GM23338 (cell line): ENCODE results near the gene TGM2. TPM values are rescaled to one million over a fixed set of nuclear protein-coding genes. Genes with fewer than 3 reads are reported as not detected.

Source experiments
- ATAC-seq: fragments of 200-7000 bp; cut with Tn5 transposase; 3 replicates; pipeline ENCODE4 v1.9.1; 2020
- DNase-seq: peaks from one replicate; pipeline ENCODE4 v3.0.0-alpha.2; 2015; ENCODE audit warnings: low spot score
- H2AFZ ChIP-seq: fragments of 200-600 bp; sonication (generic); 2 replicates; pipeline ENCODE4 v1.8.0; 2016; ENCODE audit warnings: antibody characterized with exemption, mild to moderate bottlenecking, moderate library complexity
- H3F3A ChIP-seq: fragments of 200-600 bp; sonication (generic); replicated peaks from 2 replicates; pipeline ENCODE4 v1.8.0; 2017; ENCODE audit warnings: antibody characterized with exemption, mixed run types, low read depth
- H3K27ac ChIP-seq: fragments of 200-600 bp; sonication (generic); 2 replicates; pipeline ENCODE4 v1.6.1; 2016; ENCODE audit warnings: low read depth
- H3K27me3 ChIP-seq: fragments of 200-600 bp; sonication (generic); 2 replicates; pipeline ENCODE4 v1.8.0; 2016; ENCODE audit warnings: mild to moderate bottlenecking, mixed run types, moderate library complexity; ENCODE audit not compliant: insufficient read depth
- H3K36me3 ChIP-seq: fragments of 200-600 bp; sonication (generic); 2 replicates; pipeline ENCODE4 v1.8.0; 2016; ENCODE audit warnings: mild to moderate bottlenecking; ENCODE audit not compliant: insufficient read depth
- H3K4me1 ChIP-seq: fragments of 200-600 bp; sonication (generic); 2 replicates; pipeline ENCODE4 v1.8.0; 2016; ENCODE audit warnings: mild to moderate bottlenecking, moderate library complexity; ENCODE audit not compliant: insufficient read depth
- H3K4me2 ChIP-seq: fragments of 200-600 bp; sonication (generic); 2 replicates; pipeline ENCODE4 v1.7.1; 2017; ENCODE audit warnings: mixed run types
- H3K4me3 ChIP-seq: fragments of 200-600 bp; sonication (generic); 2 replicates; pipeline ENCODE4 v1.6.1; 2016; ENCODE audit warnings: mixed run types
- H3K79me2 ChIP-seq: fragments of 200-600 bp; sonication (generic); replicated peaks from 2 replicates; pipeline ENCODE4 v1.8.0; 2017; ENCODE audit warnings: mild to moderate bottlenecking; ENCODE audit not compliant: insufficient read depth
- H3K9me2 ChIP-seq: fragments of 200-600 bp; sonication (generic); 2 replicates; pipeline ENCODE4 v1.8.0; 2017; ENCODE audit not compliant: insufficient read depth
- H4K20me1 ChIP-seq: fragments of 200-600 bp; sonication (generic); replicated peaks from 2 replicates; pipeline ENCODE4 v1.8.0; 2017; ENCODE audit warnings: mild to moderate bottlenecking; ENCODE audit not compliant: insufficient read depth
- H3K27ac Mint-ChIP-seq: 2 replicates; pipeline ENCODE4 v1.8.0; 2020; ENCODE audit warnings: inconsistent platforms, mild to moderate bottlenecking, moderate library complexity, mixed read lengths
- H3K27me3 Mint-ChIP-seq: 3 replicates; pipeline ENCODE4 v1.8.0; 2022; ENCODE audit warnings: low read depth, mild to moderate bottlenecking, moderate library complexity, mixed read lengths, inconsistent platforms; ENCODE audit not compliant: insufficient read depth, poor library complexity
- H3K36me3 Mint-ChIP-seq: 3 replicates; pipeline ENCODE4 v1.8.0; 2021; ENCODE audit warnings: low read depth, mild to moderate bottlenecking, inconsistent platforms, moderate library complexity, mixed read lengths
- H3K4me1 Mint-ChIP-seq: 3 replicates; pipeline ENCODE4 v1.8.0; 2020; ENCODE audit warnings: mild to moderate bottlenecking, inconsistent platforms, mixed read lengths
- H3K4me3 Mint-ChIP-seq: 3 replicates; pipeline ENCODE4 v1.8.0; 2021; ENCODE audit warnings: moderate library complexity, mild to moderate bottlenecking, inconsistent platforms, mixed read lengths
- H3K9me3 Mint-ChIP-seq: 3 replicates; pipeline ENCODE4 v1.8.0; 2020; ENCODE audit warnings: moderate library complexity, mild to moderate bottlenecking, inconsistent platforms, mixed read lengths
- CREB1 ChIP-seq: fragments of 250-450 bp; sonication (Bioruptor Pico); IDR thresholded peaks from 2 replicates; pipeline ENCODE4 v1.5.0; 2020; ENCODE audit warnings: low read depth, mild to moderate bottlenecking, moderate library complexity
- EZH2 ChIP-seq: fragments of 200-600 bp; sonication (generic); IDR thresholded peaks from one replicate; pipeline ENCODE4 v1.8.0; 2017; ENCODE audit warnings: antibody characterized with exemption, mild to moderate bottlenecking, low read depth; ENCODE audit not compliant: unreplicated experiment
- EZH2phosphoT487 ChIP-seq: fragments of 200-600 bp; sonication (generic); IDR thresholded peaks from one replicate; pipeline ENCODE4 v1.8.1; 2018; ENCODE audit warnings: antibody characterized with exemption; ENCODE audit not compliant: unreplicated experiment
- JUNB ChIP-seq: IDR thresholded peaks from one replicate; pipeline ENCODE4 v1.6.1; 2016; ENCODE audit warnings: antibody characterized with exemption; ENCODE audit not compliant: unreplicated experiment
- NANOG ChIP-seq: IDR thresholded peaks from 2 replicates; pipeline ENCODE4 v1.6.1; 2016; ENCODE audit warnings: antibody characterized with exemption, borderline replicate concordance
- POLR2AphosphoS5 ChIP-seq: IDR thresholded peaks from 2 replicates; pipeline ENCODE4 v1.6.1; 2016; ENCODE audit warnings: antibody characterized with exemption, low read depth
- STAT1 ChIP-seq: IDR thresholded peaks from one replicate; pipeline ENCODE4 v1.6.1; 2016; ENCODE audit warnings: antibody characterized with exemption; ENCODE audit not compliant: unreplicated experiment
- polyA plus RNA-seq: library from polyadenylated mRNA; unstranded; fragments of >200 nt; fragmentation: Nextera tagmentation; extraction: Ambion mirVana; gene quantifications from 2 replicates; pipeline ENCODE4 v1.2.1, GENCODE V29; 2016
- total RNA-seq: library from RNA; depleted of rRNA; stranded (reverse); fragments of >200 nt; shearing (Covaris generic); gene quantifications from 2 replicates; pipeline ENCODE4 v1.2.3, GENCODE V29; 2014
- TF ChIP-seq, protein P1 (sequence below): IDR thresholded peaks from one replicate; pipeline ENCODE4 v1.6.1; 2018; ENCODE audit warnings: antibody characterized with exemption; ENCODE audit not compliant: unreplicated experiment
- TF ChIP-seq, protein P2 (sequence below): fragments of 250-450 bp; sonication (Bioruptor Pico); IDR thresholded peaks from 2 replicates; pipeline ENCODE4 v1.5.0; 2020; ENCODE audit warnings: mild to moderate bottlenecking, moderate library complexity
- TF ChIP-seq, protein P3 (sequence below): IDR thresholded peaks from 2 replicates; pipeline ENCODE4 v1.6.1; 2016; ENCODE audit warnings: antibody characterized with exemption

Gene TGM2
- total and polyA plus RNA-seq, 2 experiments from 2014 or later: 0.45 to 1.0 TPM

DNA sequence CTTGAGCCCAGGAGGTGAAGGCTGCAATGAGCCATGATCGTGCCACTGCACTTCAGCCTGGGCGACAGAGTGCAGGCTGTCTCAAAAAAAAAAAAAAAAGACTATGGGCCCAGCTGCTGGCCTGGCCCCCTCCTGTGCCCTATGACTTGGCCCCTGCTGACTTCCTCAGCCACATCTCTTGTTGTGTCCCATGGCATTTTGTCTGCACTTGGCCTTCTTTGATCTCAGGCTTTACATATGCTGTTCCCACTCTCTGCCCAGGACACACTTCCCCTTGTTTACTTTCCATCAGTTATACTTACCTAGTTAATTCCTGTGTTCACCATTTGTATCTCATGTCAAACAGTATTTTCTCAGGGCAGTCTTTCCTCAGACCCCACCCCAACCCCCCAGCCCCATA is 87.0 kb downstream of the TGM2 start:
- H3K36me3 Mint-ChIP-seq: peaks cover 42% of the 10 kb centered on the region
- H2AFZ ChIP-seq: no peak overlapping the region

More for the DNA sequence above, 87.0 kb downstream of the TGM2 start:
- H3K4me1 Mint-ChIP-seq: peaks cover 7% of the 10 kb centered on the region
- H3K27me3 Mint-ChIP-seq: peaks cover 2% of the 10 kb centered on the region
- 0 out of 2 replicates have a peak, but pooled peaks cover 3% of the 10 kb centered on the region for H3K36me3 ChIP-seq
- H3K27ac ChIP-seq: no peak overlapping the region
- TF ChIP-seq, protein P1, sequence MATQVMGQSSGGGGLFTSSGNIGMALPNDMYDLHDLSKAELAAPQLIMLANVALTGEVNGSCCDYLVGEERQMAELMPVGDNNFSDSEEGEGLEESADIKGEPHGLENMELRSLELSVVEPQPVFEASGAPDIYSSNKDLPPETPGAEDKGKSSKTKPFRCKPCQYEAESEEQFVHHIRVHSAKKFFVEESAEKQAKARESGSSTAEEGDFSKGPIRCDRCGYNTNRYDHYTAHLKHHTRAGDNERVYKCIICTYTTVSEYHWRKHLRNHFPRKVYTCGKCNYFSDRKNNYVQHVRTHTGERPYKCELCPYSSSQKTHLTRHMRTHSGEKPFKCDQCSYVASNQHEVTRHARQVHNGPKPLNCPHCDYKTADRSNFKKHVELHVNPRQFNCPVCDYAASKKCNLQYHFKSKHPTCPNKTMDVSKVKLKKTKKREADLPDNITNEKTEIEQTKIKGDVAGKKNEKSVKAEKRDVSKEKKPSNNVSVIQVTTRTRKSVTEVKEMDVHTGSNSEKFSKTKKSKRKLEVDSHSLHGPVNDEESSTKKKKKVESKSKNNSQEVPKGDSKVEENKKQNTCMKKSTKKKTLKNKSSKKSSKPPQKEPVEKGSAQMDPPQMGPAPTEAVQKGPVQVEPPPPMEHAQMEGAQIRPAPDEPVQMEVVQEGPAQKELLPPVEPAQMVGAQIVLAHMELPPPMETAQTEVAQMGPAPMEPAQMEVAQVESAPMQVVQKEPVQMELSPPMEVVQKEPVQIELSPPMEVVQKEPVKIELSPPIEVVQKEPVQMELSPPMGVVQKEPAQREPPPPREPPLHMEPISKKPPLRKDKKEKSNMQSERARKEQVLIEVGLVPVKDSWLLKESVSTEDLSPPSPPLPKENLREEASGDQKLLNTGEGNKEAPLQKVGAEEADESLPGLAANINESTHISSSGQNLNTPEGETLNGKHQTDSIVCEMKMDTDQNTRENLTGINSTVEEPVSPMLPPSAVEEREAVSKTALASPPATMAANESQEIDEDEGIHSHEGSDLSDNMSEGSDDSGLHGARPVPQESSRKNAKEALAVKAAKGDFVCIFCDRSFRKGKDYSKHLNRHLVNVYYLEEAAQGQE: no peak
- no peak for TF ChIP-seq NANOG
- TF ChIP-seq, protein P2, sequence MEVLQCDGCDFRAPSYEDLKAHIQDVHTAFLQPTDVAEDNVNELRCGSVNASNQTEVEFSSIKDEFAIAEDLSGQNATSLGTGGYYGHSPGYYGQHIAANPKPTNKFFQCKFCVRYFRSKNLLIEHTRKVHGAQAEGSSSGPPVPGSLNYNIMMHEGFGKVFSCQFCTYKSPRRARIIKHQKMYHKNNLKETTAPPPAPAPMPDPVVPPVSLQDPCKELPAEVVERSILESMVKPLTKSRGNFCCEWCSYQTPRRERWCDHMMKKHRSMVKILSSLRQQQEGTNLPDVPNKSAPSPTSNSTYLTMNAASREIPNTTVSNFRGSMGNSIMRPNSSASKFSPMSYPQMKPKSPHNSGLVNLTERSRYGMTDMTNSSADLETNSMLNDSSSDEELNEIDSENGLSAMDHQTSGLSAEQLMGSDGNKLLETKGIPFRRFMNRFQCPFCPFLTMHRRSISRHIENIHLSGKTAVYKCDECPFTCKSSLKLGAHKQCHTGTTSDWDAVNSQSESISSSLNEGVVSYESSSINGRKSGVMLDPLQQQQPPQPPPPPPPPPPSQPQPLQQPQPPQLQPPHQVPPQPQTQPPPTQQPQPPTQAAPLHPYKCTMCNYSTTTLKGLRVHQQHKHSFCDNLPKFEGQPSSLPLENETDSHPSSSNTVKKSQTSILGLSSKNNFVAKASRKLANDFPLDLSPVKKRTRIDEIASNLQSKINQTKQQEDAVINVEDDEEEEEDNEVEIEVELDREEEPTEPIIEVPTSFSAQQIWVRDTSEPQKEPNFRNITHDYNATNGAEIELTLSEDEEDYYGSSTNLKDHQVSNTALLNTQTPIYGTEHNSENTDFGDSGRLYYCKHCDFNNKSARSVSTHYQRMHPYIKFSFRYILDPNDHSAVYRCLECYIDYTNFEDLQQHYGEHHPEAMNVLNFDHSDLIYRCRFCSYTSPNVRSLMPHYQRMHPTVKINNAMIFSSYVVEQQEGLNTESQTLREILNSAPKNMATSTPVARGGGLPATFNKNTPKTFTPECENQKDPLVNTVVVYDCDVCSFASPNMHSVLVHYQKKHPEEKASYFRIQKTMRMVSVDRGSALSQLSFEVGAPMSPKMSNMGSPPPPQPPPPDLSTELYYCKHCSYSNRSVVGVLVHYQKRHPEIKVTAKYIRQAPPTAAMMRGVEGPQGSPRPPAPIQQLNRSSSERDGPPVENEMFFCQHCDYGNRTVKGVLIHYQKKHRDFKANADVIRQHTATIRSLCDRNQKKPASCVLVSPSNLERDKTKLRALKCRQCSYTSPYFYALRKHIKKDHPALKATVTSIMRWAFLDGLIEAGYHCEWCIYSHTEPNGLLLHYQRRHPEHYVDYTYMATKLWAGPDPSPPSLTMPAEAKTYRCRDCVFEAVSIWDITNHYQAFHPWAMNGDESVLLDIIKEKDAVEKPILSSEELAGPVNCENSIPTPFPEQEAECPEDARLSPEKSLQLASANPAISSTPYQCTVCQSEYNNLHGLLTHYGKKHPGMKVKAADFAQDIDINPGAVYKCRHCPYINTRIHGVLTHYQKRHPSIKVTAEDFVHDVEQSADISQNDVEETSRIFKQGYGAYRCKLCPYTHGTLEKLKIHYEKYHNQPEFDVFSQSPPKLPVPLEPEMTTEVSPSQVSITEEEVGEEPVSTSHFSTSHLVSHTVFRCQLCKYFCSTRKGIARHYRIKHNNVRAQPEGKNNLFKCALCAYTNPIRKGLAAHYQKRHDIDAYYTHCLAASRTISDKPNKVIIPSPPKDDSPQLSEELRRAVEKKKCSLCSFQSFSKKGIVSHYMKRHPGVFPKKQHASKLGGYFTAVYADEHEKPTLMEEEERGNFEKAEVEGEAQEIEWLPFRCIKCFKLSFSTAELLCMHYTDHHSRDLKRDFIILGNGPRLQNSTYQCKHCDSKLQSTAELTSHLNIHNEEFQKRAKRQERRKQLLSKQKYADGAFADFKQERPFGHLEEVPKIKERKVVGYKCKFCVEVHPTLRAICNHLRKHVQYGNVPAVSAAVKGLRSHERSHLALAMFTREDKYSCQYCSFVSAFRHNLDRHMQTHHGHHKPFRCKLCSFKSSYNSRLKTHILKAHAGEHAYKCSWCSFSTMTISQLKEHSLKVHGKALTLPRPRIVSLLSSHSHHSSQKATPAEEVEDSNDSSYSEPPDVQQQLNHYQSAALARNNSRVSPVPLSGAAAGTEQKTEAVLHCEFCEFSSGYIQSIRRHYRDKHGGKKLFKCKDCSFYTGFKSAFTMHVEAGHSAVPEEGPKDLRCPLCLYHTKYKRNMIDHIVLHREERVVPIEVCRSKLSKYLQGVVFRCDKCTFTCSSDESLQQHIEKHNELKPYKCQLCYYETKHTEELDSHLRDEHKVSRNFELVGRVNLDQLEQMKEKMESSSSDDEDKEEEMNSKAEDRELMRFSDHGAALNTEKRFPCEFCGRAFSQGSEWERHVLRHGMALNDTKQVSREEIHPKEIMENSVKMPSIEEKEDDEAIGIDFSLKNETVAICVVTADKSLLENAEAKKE (CRISPR knock-in tag): no peak
- TF ChIP-seq EZH2phosphoT487: no peak
- no peak for TF ChIP-seq POLR2AphosphoS5
- no peak for TF ChIP-seq CREB1 (CRISPR knock-in tag)
- TF ChIP-seq, protein P3, sequence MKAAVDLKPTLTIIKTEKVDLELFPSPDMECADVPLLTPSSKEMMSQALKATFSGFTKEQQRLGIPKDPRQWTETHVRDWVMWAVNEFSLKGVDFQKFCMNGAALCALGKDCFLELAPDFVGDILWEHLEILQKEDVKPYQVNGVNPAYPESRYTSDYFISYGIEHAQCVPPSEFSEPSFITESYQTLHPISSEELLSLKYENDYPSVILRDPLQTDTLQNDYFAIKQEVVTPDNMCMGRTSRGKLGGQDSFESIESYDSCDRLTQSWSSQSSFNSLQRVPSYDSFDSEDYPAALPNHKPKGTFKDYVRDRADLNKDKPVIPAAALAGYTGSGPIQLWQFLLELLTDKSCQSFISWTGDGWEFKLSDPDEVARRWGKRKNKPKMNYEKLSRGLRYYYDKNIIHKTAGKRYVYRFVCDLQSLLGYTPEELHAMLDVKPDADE: no peak
- no peak for TF ChIP-seq JUNB
- no peak for TF ChIP-seq EZH2
- no peak for TF ChIP-seq STAT1
- no peak for ATAC-seq
- DNase-seq: no peak
- H3K27me3 ChIP-seq: no peaks in the 10 kb centered on the region
- H4K20me1 ChIP-seq: peaks cover 27% of the 10 kb centered on the region
- H3K4me3 ChIP-seq: no peak overlapping the region
- H3K4me1 ChIP-seq: no peaks in the 10 kb centered on the region
- H3F3A ChIP-seq: no peaks in the 10 kb centered on the region
- H3K4me3 Mint-ChIP-seq: no peak overlapping the region
- H3K9me2 ChIP-seq: no peaks in the 10 kb centered on the region
- no peak overlapping the region for H3K4me2 ChIP-seq
- H3K27ac Mint-ChIP-seq: no peak overlapping the region
- no peaks in the 10 kb centered on the region for H3K9me3 Mint-ChIP-seq
- peaks cover 64% of the 10 kb centered on the region for H3K79me2 ChIP-seq
